Progenitor cell of endocrine pancreas (in vitro differentiated cells): Measurements from ENCODE around the gene PNMA8B. TPM values are rescaled to one million over a fixed set of nuclear protein-coding genes. Genes with fewer than 3 reads are reported as not detected.

ENCODE experiments used
- DNase-seq: peaks from one replicate; pipeline ENCODE4 v3.0.0; 2021; ENCODE audit warnings: low spot score; ENCODE audit not compliant: unreplicated experiment
- H3K27ac Mint-ChIP-seq: 2 replicates; pipeline ENCODE4 v1.8.0; 2021; ENCODE audit warnings: mild to moderate bottlenecking, moderate library complexity, mixed read lengths
- H3K27me3 Mint-ChIP-seq: 2 replicates; pipeline ENCODE4 v1.8.0; 2021; ENCODE audit warnings: mixed read lengths
- H3K36me3 Mint-ChIP-seq: 2 replicates; pipeline ENCODE4 v1.8.0; 2022; ENCODE audit warnings: mixed read lengths; ENCODE audit not compliant: insufficient read depth
- H3K4me1 Mint-ChIP-seq: 2 replicates; pipeline ENCODE4 v1.8.0; 2021; ENCODE audit warnings: low read depth, mixed read lengths
- H3K4me3 Mint-ChIP-seq: 2 replicates; pipeline ENCODE4 v1.8.0; 2021; ENCODE audit warnings: low read depth, mild to moderate bottlenecking, moderate library complexity, mixed read lengths
- H3K9me3 Mint-ChIP-seq: 2 replicates; pipeline ENCODE4 v1.8.0; 2021; ENCODE audit warnings: low read depth, mixed read lengths
- CTCF ChIP-seq: fragments of 200-600 bp; sonication (generic); IDR thresholded peaks from one replicate; pipeline ENCODE4 v1.5.0; 2021; ENCODE audit warnings: antibody characterized with exemption, mild to moderate bottlenecking; ENCODE audit not compliant: unreplicated experiment
- total RNA-seq: library from RNA; stranded (reverse); gene quantifications from 2 replicates; pipeline ENCODE4 v1.2.1, GENCODE V29; 2021

Gene PNMA8B
- total RNA-seq, 1 donor from 2014 or later = 2.1 TPM

GRCh38 chr19:46447006-46447405 lies 48.7 kb downstream of the PNMA8B start:
- peaks cover 7% of the 10 kb centered on the region for H3K9me3 Mint-ChIP-seq

GRCh38 chr19:46446021-46446420 lies 49.6 kb downstream of the PNMA8B start:
- TF ChIP-seq CTCF = no peak
- H3K27ac Mint-ChIP-seq = no peak overlapping the region
- DNase-seq = no peak
- no peaks in the 10 kb centered on the region for H3K36me3 Mint-ChIP-seq
- H3K4me3 Mint-ChIP-seq = no peak overlapping the region
- H3K4me1 Mint-ChIP-seq = no peaks in the 10 kb centered on the region
- peaks cover 7% of the 10 kb centered on the region for H3K9me3 Mint-ChIP-seq
- H3K27me3 Mint-ChIP-seq = no peaks in the 10 kb centered on the region

More at GRCh38 chr19:46447006-46447405, 48.7 kb downstream of the PNMA8B start:
- Mint-ChIP-seq H3K27ac (no peak overlapping the region), H3K4me3 (no peak overlapping the region), H3K27me3 (no peaks in the 10 kb centered on the region), H3K4me1 (no peaks in the 10 kb centered on the region), H3K36me3 (no peaks in the 10 kb centered on the region)
- no peak for TF ChIP-seq CTCF
- no peak for DNase-seq

- H3K27me3 Mint-ChIP-seq = no peaks in the 10 kb centered on the region
- no peak for DNase-seq
- no peaks in the 10 kb centered on the region for H3K9me3 Mint-ChIP-seq
- H3K4me1 Mint-ChIP-seq = no peaks in the 10 kb centered on the region
- no peak for TF ChIP-seq CTCF
- no peaks in the 10 kb centered on the region for H3K36me3 Mint-ChIP-seq
- no peak overlapping the region for H3K27ac Mint-ChIP-seq
- H3K4me3 Mint-ChIP-seq = no peak overlapping the region
These were observed 52.7 kb downstream of the PNMA8B start for GRCh38 chr19:46442808-46443450.

GRCh38 chr19:46441866-46442265 lies 53.8 kb downstream of the PNMA8B start:
- no peaks in the 10 kb centered on the region for H3K4me1 Mint-ChIP-seq
- no peaks in the 10 kb centered on the region for H3K27me3 Mint-ChIP-seq
- DNase-seq = no peak
- H3K9me3 Mint-ChIP-seq = no peaks in the 10 kb centered on the region
- no peaks in the 10 kb centered on the region for H3K36me3 Mint-ChIP-seq
- TF ChIP-seq CTCF = no peak
- H3K4me3 Mint-ChIP-seq = no peak overlapping the region
- no peak overlapping the region for H3K27ac Mint-ChIP-seq

Other genes with a start within 250 kb of the PNMA8B start
- gene HIF3A, start 198.8 kb downstream of the PNMA8B start, total RNA-seq = 31.1 and 37.6 TPM in 2 replicates
- gene PPP5C, start 148.8 kb downstream of the PNMA8B start, total RNA-seq = 97.8 and 102 TPM in 2 replicates
- gene CCDC8, start 82.3 kb downstream of the PNMA8B start, total RNA-seq = 31.6 and 33.8 TPM in 2 replicates
- gene PNMA8C, start 66.9 kb downstream of the PNMA8B start, total RNA-seq = 0.19 and 0.36 TPM in 2 replicates
- gene PNMA8A, start 24.3 kb downstream of the PNMA8B start, total RNA-seq = 27.5 and 28.1 TPM in 2 replicates
- 387 and 399 TPM in 2 replicates for gene CALM3, start 105.5 kb upstream of the PNMA8B start, total RNA-seq
- gene PTGIR, start 129.2 kb upstream of the PNMA8B start, total RNA-seq = not detected in 2 replicates
- gene GNG8, start 140.3 kb upstream of the PNMA8B start, total RNA-seq = not detected in 2 replicates
- gene DACT3, start 165.3 kb upstream of the PNMA8B start, total RNA-seq = 2.6 and 3.1 TPM in 2 replicates
- 69.3 and 74.9 TPM in 2 replicates for gene PRKD2, start 221.2 kb upstream of the PNMA8B start, total RNA-seq